Measurements from ENCODE around the gene PRKCZ.
"Not testable (repeated sequence)": the region's sequence is repeated elsewhere in the genome, so short reads cannot be mapped to it uniquely, and the experiment has no call there.

PRKCZ gene

DNA sequence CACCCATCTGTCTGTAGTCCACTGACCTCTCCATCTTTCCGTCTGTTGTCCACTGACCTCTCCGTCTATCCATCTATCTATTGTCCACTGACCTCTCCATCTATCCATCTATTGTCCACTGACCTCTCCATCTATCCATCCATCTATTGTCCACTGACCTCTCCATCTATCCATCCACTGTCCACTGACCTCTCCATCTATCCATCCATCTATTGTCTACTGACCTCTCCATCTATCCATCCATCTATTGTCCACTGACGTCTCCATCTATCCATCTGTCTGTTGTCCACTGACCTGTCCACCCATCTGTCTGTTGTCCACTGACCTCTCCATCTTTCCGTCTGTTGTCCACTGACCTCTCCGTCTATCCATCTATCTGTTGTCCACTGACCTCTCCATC lies 97.7 kb downstream of the PRKCZ start:
- in situ Hi-C loops (cut with MboI; ENCODE audit: low sequenced_read_pairs) = not testable (repeated sequence)

DNA sequence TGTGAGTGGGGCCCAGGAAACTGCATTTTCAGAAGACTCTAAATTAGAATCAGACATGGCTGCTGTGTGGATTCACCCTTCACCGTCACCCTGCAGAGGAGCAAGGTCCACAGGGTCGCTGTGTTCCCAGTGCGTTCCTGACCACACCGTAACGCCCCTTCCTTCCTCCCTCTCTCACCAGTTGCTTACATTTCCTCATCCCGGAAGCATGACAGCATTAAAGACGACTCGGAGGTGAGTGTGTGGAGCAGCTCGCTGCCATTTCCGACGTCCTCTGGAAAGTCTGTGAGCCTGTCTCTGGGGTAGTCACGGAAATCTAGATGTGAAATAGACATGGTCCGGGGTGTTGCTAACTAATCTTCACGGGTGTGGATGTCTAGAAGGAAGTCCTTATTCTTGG lies 98.5 kb downstream of the PRKCZ start:
- in situ Hi-C loops (cut with MboI; ENCODE audit: low sequenced_read_pairs) = no loop called here

GRCh38 chr1:2150801-2151200 lies 100.6 kb downstream of the PRKCZ start:
- in situ Hi-C loops (cut with MboI; ENCODE audit: low sequenced_read_pairs) = no loop called here

DNA sequence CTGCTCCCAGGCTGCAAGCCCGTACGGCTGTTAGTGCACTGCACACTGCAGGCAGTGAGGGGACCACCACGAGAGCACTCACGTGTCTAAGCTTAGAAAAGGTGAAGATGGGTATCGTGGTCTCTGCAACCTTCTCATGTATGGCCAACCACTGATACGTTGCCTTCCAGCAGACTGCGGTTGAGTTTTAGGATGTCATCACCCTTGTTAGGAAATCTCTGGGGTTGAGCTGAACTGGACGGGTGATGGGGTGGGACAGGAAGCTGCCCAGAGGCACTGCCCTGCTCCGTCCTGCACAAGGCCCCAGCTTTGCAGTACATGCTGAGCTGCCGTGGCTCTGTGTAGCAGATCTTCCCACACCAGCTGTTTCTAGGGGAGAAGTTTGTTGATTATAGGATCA lies 101.0 kb downstream of the PRKCZ start:
- in situ Hi-C loops (cut with MboI; ENCODE audit: low sequenced_read_pairs) = no loop called here

GRCh38 chr1:2151911-2152310 lies 101.7 kb downstream of the PRKCZ start:
- in situ Hi-C loops (cut with MboI; ENCODE audit: low sequenced_read_pairs) = no loop called here

GRCh38 chr1:2152954-2153353 lies 102.7 kb downstream of the PRKCZ start:
- in situ Hi-C loops (cut with MboI; ENCODE audit: low sequenced_read_pairs) = no loop called here

DNA sequence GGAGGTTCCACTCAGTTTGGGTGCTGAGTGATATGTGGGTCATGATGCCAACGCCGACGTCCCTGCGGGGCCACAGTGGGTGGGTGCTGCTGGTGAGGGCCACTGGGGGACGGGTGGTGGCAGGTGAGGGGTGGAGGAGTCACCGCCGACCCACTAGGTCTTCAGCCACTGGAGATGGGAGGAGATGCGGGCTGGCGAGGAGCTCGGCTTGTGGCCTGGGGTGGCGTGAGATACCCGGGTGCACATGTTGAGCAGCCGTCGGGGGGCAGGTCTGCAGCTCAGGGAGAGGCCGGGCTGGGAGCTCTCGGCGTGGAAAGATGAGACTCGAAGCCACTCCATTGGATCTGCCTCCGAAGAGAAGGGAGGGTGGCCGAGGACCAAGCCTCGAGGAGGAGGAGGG lies 103.8 kb downstream of the PRKCZ start:
- in situ Hi-C loops (cut with MboI; ENCODE audit: low sequenced_read_pairs) = no loop called here

- in situ Hi-C loops (cut with MboI; ENCODE audit: low sequenced_read_pairs) = no loop called here
Observed at GRCh38 chr1:2155147-2155598, 105.0 kb downstream of the PRKCZ start.

DNA sequence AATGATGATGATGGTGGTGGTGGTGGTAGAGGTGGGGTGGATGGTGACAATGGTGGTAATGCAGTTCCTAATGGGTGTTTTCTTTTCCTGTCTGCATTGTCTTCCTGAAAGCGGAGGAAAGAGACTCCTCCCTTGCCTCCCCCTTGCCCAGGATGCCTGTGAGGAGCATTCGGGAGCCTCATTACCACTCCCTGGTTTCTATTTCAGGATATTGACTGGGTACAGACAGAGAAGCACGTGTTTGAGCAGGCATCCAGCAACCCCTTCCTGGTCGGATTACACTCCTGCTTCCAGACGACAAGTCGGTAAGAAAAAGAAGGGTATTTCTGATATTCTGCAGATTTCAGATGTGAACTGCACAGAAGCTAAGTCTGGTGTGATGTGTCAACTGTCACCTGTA lies 105.6 kb downstream of the PRKCZ start:
- in situ Hi-C loops (cut with MboI; ENCODE audit: low sequenced_read_pairs) = no loop called here

GRCh38 chr1:2156866-2157265 lies 106.7 kb downstream of the PRKCZ start:
- in situ Hi-C loops (cut with MboI; ENCODE audit: low sequenced_read_pairs) = no loop called here

DNA sequence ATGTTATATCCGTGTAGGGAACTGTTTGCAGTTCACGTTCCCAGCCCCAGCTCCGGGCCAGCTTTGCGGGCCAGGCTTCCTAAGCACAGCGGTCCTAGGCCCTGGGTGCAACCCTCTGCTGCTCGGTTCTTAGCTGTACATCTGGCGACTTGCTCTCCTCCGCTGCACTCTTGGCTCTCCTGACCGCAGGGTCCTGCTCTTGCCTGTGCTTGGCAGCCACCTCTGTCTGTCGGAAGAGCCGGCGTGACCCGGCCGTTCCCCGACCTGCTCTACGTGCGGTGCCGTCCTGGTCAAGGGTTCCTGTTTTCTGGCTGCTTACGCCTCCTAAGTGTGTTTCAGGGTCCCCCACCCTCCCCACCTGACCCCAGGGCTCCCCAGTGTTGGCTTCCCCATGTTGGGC lies 107.6 kb downstream of the PRKCZ start:
- in situ Hi-C loops (cut with MboI; ENCODE audit: low sequenced_read_pairs) = no loop called here

- in situ Hi-C loops (cut with MboI; ENCODE audit: low sequenced_read_pairs) = no loop called here
Observed at GRCh38 chr1:2158272-2158671, 108.1 kb downstream of the PRKCZ start.

GRCh38 chr1:2159124-2159523 lies 108.9 kb downstream of the PRKCZ start:
- in situ Hi-C loops (cut with MboI; ENCODE audit: low sequenced_read_pairs) = no loop called here

DNA sequence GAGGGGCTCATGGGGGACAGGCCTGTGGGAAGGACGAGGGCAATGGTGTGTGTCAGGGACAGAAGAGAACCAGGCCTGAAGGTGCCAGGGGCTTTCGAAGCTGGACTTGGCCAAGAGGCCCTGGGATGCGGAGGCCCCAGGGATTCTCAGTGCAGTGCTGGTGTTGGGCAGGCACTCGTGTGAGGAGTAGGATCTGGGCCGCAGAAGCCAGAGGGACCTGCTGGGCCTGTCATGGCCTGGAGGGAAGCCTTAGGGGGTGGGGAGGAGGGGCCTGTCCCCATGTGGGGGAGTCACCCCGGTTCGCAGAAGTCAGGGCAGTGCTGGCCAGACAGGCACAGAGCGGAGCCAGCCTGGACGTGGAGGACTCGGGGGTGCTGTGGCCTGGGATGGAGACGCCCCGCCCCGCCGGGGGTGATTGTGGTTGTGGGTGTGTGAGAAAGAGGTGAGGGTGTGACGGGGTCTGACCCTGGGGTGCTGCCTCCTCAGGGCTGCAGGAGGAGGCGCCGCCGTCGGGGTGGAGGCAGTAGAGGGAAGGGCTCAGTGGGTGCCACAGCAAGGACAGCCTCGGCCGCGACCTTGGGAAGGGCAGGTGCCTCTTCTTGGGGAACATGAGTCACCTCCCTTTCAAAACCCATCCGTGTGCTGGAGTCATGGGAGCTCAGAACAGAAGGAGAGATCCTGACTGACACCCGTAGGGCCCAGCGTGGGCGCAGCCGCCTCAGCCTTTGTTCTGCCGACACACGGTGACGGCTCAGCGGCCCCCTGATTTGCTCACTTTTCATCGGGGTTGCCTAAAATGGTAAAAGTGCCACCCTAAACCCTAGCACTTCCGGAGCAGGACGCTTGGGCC lies 110.5 kb downstream of the PRKCZ start:
- in situ Hi-C loops (cut with MboI; ENCODE audit: low sequenced_read_pairs) = no loop called here

DNA sequence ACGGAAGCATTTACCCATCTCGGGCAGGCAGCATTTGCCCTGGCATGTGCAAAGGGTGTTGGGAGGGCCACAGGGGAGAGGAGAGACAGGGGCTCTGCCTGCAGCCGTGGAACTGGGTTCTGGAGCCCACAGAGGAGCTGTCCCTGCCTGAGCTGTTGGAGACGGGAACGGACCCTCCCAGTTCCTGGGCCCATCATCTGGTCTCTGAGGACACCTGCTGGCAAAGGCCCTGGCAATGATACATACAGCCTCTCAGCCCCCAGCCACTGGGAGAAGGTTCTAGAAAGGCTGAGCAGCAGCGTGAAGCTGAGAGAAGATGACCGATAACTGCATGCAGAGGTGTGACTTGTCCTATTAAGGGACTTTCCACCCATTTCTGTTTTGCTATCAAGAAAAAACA lies 113.0 kb downstream of the PRKCZ start:
- in situ Hi-C loops (cut with MboI; ENCODE audit: low sequenced_read_pairs) = no loop called here

DNA sequence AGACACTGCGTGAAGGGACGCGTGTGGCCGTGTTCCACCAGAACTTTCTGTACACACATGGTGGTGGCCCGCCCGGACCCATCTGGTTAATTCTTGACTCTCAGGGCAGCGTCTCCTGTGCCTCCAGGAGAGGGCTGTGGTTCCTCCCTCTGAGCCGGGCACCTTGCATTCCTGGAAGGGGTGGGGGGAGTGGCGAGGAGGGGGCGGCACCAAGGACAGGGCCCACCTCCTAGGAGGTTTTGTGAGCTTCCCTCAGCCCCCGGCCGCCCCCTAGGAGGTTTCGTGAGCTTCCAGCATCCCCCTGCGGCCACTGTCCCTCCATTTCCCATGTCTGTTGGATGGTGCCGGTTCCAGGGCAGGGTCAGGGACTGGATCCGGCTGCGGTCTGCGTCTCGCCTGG lies 115.4 kb downstream of the PRKCZ start:
- in situ Hi-C loops (cut with MboI; ENCODE audit: low sequenced_read_pairs) = no loop called here

- in situ Hi-C loops (cut with MboI; ENCODE audit: low sequenced_read_pairs) = no loop called here
Observed at GRCh38 chr1:2166254-2166653, 116.0 kb downstream of the PRKCZ start.

DNA sequence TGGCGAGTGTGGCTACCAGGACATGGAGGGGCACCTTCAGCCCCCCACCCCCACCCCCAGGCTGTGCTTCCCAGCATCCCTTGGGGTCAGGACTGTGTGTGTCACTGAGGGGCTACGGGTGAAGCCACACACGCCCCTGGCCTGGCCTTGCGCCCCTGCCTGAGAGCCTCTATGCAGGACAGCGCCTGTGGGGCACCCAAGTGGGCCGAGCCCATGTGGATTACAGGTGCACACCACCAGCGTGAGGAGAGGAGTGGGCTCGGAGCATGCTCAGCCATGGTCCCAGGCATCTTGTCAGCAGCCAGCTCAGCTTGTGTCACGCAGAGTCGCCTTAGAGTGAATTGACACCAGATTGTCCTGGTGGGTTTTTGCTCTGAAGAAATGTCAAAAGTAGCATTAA lies 116.5 kb downstream of the PRKCZ start:
- in situ Hi-C loops (cut with MboI; ENCODE audit: low sequenced_read_pairs) = no loop called here

GRCh38 chr1:2168090-2168489 lies 117.9 kb downstream of the PRKCZ start:
- in situ Hi-C loops (cut with MboI; ENCODE audit: low sequenced_read_pairs) = no loop called here

DNA sequence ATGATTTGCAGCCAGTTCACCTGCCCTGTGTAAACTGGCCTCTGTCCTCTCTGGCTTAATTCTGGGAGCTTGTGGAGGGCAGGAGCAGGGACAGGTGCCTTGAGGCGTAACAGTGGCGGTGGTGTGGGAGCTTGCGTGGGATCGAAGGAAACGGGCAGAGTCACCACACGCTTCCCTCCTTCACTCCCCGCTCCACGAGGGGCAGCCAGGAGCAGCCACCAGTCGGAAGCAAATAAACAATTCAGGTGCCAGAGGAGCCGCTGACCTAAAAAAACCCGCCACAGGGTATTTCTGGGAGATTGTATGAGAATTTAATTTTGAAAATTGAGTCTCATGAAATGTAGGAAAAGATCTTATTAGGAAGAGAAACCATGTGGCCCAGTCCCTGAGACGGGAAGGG lies 118.3 kb downstream of the PRKCZ start:
- in situ Hi-C loops (cut with MboI; ENCODE audit: low sequenced_read_pairs) = no loop called here

GRCh38 chr1:2169200-2169836 lies 119.1 kb downstream of the PRKCZ start:
- in situ Hi-C loops (cut with MboI; ENCODE audit: low sequenced_read_pairs) = no loop called here

DNA sequence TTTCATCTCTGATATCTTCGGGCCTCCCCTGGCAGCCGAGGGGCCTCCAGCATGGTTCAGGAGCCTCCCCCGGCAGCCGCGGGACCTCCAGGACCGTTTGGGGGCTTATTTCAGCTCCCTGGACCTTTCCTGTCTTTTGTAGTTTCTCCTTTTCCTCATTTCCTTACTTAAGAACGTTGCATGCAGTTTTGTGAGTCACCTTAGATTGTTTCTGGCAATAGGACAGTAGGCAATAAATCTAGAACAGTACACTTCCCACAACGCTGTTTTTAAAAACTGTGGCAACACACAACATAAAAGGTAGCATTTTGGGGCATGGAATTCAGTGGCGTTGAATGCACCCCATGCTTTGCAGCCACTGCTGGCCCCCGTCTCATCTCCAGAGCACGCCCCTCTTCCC lies 120.0 kb downstream of the PRKCZ start:
- in situ Hi-C loops (cut with MboI; ENCODE audit: low sequenced_read_pairs) = no loop called here

All from HL-60/S4 treated with phorbol 12-myristate 13-acetate at 8.2 ng/mL for 4 days and 3 days (cell line).